ENCODE results near the gene ZSCAN2.

ZSCAN2 gene

GRCh38 chr15:84606653-84607120 is 5.9 kb downstream of the ZSCAN2 start:
- FAIRE-seq (no peak), DNase-seq (ENCODE audit: insufficient read length, low spot score) (no peak)
- no peak for TF ChIP-seq POLR2A (IDR thresholded peaks at IDR 0.05; ENCODE audit: low read depth, low read length)

GRCh38 chr15:84608707-84609284 is 8.0 kb downstream of the ZSCAN2 start:
- no peak for FAIRE-seq
- TF ChIP-seq POLR2A (IDR thresholded peaks at IDR 0.05; ENCODE audit: low read depth, low read length) = no peak
- DNase-seq (ENCODE audit: insufficient read length, low spot score) = no peak

GRCh38 chr15:84609818-84610525 is 9.2 kb downstream of the ZSCAN2 start:
- DNase-seq (ENCODE audit: insufficient read length, low spot score) = no peak
- no peak for TF ChIP-seq POLR2A (IDR thresholded peaks at IDR 0.05; ENCODE audit: low read depth, low read length)
- FAIRE-seq = no peak

- FAIRE-seq (no peak), DNase-seq (ENCODE audit: insufficient read length, low spot score) (no peak)
- TF ChIP-seq POLR2A (IDR thresholded peaks at IDR 0.05; ENCODE audit: low read depth, low read length) = no peak
Measured at GRCh38 chr15:84611631-84612030, 10.8 kb downstream of the ZSCAN2 start.

GRCh38 chr15:84616235-84616634 is 15.4 kb downstream of the ZSCAN2 start:
- no peak for DNase-seq (ENCODE audit: insufficient read length, low spot score)
- FAIRE-seq = no peak
- TF ChIP-seq POLR2A (IDR thresholded peaks at IDR 0.05; ENCODE audit: low read depth, low read length) = no peak

GRCh38 chr15:84620626-84621025 is 19.8 kb downstream of the ZSCAN2 start:
- no peak for FAIRE-seq
- no peak for DNase-seq (ENCODE audit: insufficient read length, low spot score)
- no peak for TF ChIP-seq POLR2A (IDR thresholded peaks at IDR 0.05; ENCODE audit: low read depth, low read length)

GRCh38 chr15:84621358-84621979 is 20.7 kb downstream of the ZSCAN2 start:
- FAIRE-seq (no peak), DNase-seq (ENCODE audit: insufficient read length, low spot score) (no peak)
- no peak for TF ChIP-seq POLR2A (IDR thresholded peaks at IDR 0.05; ENCODE audit: low read depth, low read length)

- TF ChIP-seq POLR2A (IDR thresholded peaks at IDR 0.05; ENCODE audit: low read depth, low read length) = no peak
- no peak for DNase-seq (ENCODE audit: insufficient read length, low spot score)
- no peak for FAIRE-seq
Measured at GRCh38 chr15:84624359-84624758, 23.6 kb downstream of the ZSCAN2 start.

GRCh38 chr15:84625123-84625522 is 24.3 kb downstream of the ZSCAN2 start:
- no peak for TF ChIP-seq POLR2A (IDR thresholded peaks at IDR 0.05; ENCODE audit: low read depth, low read length)
- FAIRE-seq = no peak
- DNase-seq (ENCODE audit: insufficient read length, low spot score) = no peak

- FAIRE-seq (no peak), DNase-seq (ENCODE audit: insufficient read length, low spot score) (no peak)
- TF ChIP-seq POLR2A (IDR thresholded peaks at IDR 0.05; ENCODE audit: low read depth, low read length) = no peak
Measured at GRCh38 chr15:84629033-84629432, 28.2 kb downstream of the ZSCAN2 start.

- TF ChIP-seq POLR2A (IDR thresholded peaks at IDR 0.05; ENCODE audit: low read depth, low read length) = no peak
- DNase-seq (ENCODE audit: insufficient read length, low spot score) = no peak
- no peak for FAIRE-seq
Measured at GRCh38 chr15:84631706-84632272, 31.0 kb downstream of the ZSCAN2 start.

- no peak for DNase-seq (ENCODE audit: insufficient read length, low spot score)
- no peak for FAIRE-seq
- no peak for TF ChIP-seq POLR2A (IDR thresholded peaks at IDR 0.05; ENCODE audit: low read depth, low read length)
Measured at GRCh38 chr15:84633311-84634227, 32.8 kb downstream of the ZSCAN2 start.

- DNase-seq (ENCODE audit: insufficient read length, low spot score) (no peak), FAIRE-seq (no peak)
- TF ChIP-seq POLR2A (IDR thresholded peaks at IDR 0.05; ENCODE audit: low read depth, low read length) = no peak
Measured at GRCh38 chr15:84634228-84634837, 33.5 kb downstream of the ZSCAN2 start.
